ENCODE results near the gene PCSK5.
"Not testable (repeated sequence)": the region's sequence is repeated elsewhere in the genome, so short reads cannot be mapped to it uniquely, and the experiment has no call there.

Gene PCSK5

DNA sequence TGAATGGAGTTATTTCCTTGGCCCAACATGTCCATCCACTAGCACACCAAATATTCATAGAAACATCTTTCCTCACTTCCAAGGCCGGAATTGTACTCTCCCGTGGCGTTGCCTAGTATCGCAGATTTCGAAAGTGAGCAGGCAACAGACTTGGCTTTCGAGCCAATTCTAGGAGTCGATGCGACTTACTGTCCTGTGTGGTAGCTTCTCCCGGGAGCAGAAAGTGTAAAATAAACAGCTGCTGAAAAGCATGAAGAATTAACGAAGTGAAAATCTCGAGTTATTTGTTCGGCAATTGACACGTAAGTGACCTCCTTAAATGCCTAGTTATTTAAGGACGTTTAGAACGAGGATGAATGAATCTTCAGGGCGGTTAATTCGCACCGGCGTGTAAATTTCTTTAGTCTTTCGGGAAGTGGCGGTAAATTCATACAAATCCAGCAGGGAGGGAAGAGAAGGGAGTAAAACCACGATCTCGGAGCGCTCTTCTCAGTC lies 449 bp upstream of the PCSK5 start:
- DNase-seq (ENCODE audit: low read depth), result no peak

DNA sequence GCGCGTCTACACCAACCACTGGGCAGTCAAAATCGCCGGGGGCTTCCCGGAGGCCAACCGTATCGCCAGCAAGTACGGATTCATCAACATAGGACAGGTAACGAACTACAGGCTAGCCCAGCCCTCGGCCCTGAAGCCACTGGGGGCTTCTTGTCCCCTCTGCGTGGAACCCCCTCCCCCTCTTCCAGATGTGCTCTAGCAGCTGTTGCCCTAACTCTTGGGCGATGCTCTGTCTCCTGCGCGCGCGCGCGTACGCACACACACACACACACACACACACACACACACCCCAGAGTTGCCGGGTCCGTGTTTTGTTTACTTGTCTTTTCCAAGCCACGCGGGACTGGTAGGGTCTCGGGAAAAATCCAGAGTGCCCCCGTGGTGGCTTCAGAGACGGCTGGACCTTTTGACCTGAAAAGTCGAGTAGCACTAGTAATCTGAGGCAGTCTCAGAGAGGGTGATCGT lies 836 bp downstream of the PCSK5 start:
- no peak for DNase-seq (ENCODE audit: low read depth)

- DNase-seq (ENCODE audit: low read depth), result no peak
Measured at GRCh38 chr9:75891771-75892215, 1.3 kb downstream of the PCSK5 start.

DNA sequence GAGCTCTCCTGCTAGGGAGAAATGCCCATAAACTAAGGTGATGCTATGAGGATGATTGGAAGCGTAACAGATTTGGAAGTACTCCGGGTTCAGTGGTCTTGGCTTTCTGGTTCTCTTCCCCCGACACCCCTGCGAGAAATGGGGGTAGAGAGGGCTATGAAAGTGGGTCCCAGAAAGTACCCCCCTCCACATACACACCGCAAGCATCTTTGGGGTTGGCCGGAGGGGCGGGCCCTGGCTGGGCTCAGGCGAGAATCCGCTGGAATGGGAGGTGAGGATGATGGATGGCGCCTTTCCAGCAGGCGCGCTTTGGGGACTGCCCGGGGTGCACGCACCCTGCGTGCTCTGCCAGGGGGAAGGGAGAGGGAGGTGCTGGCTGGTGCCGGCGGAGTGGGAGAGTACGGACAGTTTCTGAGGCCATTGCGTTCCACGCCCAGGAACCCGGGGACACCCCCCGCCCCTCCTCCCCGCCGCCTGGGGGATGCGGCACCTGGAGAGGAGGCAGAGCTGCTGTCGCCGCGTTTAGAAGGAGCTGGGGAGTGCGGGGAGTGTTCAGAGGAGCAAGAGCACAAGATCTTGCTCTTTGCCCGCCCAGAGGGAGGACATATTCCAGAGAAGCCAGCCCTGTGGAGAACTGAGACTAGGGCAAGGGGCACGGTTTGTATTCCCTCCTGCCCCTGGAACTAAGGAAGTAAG lies 1.9 kb downstream of the PCSK5 start:
- DNase-seq (ENCODE audit: low read depth), result no peak

- no peak for DNase-seq (ENCODE audit: low read depth)
Measured at GRCh38 chr9:75893106-75893505, 2.6 kb downstream of the PCSK5 start.

DNA sequence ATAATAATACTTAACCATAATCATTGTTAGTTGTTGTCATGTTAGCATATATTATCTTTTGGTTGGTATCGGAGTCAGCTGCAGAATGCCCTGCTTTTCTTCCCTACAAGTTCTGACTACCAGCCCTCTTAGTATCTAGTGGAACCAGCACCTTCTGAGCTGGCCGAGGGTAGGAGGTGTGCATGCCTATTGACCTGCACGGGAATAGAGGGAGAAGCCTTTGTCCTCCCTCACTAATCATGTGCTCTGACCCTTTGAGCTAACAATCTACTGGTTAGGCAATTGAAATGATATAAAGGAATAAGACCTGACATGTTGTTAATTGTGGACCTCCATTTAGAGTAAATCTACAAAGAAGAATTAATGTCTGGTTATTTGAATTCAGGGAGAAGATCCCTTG lies 4.1 kb downstream of the PCSK5 start:
- no peak for DNase-seq (ENCODE audit: low read depth)

DNA sequence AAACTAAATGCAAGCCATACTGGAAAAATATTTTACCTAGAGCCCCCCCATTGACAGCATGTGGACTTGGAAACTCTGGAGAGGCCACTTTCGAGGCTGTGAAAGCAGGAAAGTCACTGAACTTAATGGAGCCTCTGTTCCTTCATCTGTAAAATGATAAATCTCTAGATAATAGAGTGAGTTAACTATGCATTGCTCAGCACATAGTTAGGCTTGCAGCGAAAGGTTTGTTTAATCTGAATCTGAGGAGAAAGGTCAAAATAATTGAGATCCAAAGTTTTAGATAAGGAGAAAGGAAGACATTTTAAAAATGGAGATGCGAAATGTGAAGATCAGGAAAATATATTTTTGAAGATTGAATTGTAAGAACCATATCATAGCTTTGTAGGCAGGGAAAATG lies 4.6 kb downstream of the PCSK5 start:
- no peak for DNase-seq (ENCODE audit: low read depth)

DNA sequence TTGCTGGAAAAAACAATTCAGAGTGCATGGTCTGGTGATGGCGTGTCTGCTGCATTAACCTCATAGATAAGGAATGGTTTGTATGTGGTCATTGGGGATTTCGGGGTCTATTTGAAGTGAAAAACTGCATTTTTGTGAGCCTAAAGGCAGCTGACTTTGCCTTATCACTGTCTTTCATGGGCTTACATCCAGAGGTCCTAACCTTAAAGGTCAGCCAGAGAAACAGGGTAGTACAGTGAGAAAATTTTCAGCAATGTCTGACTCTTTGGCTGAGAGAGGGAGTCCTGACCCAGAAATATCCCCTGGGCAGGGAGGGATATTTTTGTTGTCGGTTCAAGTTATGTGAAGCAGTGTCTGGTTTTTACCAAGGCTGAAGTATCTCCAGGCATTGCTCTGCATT lies 5.7 kb downstream of the PCSK5 start:
- no peak for DNase-seq (ENCODE audit: low read depth)

DNA sequence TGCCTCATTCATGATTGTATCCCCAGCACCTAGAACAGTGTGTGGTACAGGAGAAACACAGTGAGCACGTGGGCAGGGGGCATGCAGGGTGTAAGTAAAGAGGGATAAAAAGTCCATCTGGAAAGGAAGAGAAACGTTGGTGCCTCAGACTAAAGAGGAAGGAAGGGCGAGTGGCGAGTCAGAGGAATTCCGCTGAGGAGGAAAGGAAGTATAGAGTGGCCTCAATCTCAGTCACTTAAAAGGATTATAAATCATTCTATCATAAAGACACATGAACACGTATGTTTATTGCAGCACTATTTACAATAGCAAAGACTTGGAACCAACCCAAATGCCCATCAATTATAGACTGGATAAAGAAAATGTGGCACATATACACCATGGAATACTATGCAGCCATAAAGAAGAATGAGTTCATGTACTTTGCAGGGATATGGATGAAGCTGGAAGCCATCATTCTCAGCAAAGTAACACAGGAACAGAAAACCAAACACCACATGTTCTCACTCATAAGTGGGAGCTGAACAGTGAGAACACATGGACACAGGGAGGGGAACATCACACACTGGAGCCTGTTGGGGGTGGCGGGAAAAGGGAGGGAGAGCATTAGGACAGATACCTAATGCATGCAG lies 10.5 kb downstream of the PCSK5 start:
- DNase-seq (ENCODE audit: low read depth), result not testable (repeated sequence)

- DNase-seq (ENCODE audit: low read depth), result no peak
Measured at GRCh38 chr9:75903785-75904360, 13.4 kb downstream of the PCSK5 start.

DNA sequence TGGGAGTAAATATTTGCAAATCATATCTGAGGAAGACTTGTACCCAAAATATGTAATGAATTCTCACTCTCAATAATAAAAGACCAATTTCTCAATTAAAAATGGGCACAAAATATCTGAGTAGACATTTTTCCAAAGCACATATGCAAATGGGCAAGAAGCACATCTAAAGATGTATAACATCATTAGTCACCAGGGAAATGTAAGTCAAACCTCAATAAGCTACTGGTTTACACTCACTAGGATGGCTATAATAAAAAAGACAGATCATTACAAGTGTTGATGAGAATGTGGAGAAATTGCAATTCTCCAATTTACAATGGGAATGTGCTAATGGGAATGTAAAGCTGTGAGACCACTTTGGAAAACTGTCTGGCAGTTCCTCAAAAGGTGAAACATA lies 13.9 kb downstream of the PCSK5 start:
- DNase-seq (ENCODE audit: low read depth), result no peak

DNA sequence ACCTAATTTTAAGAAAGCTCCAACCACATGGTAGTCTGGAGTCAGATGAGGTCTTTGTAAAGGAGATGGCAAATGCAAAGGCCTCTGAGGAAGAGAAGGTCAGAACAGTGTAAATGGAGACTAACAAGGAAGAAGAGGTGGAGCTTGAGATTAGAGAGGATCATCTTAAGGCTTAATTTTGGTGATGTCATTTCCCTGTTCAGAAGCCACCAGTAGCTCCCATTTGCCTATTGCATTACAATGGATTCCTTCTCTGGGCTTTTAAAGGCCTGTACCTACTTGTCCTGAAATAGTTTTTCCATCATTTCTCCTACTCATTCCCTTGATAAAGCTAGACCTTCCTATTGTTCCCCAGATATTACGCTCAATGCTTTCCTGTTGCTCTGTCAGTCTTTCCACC lies 16.1 kb downstream of the PCSK5 start:
- no peak for DNase-seq (ENCODE audit: low read depth)

DNA sequence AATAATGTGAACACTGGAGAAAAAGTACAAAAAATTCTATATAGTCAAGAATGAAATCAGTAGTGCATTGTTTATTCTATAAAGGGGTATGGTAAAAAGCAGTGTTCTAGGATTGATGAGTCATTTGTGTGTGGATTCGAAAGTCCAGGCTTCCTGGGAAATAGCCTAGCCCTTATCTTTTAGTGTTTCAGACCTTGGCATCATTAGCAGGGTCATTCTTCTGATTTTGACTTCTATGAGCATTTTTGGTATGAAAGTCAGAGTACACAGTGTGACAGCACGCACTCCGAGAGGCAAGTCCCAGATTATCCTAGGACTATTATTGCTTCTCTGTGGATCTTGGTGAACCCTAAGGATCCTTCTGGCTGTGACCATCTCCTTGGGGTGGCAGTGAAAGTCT lies 16.9 kb downstream of the PCSK5 start:
- DNase-seq (ENCODE audit: low read depth), result no peak

DNA sequence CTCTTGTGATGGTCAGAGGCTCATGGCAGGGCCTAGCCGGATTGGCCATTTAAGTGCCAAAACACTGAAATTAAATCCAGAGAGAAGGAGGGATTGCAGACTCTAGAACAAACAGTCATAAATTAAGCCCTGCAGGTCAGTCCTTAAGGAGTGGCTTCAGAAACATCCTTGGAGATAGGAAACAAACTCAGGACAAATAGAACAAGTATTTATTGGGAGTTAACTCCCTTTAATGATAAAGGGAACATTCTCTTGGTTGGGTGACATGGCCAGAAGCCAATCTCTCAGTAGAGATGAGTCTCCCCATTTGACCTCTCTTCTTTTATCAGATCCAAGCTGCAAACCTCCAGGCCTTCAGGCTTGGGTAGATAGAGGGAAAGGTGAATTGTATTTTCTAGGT lies 17.4 kb downstream of the PCSK5 start:
- no peak for DNase-seq (ENCODE audit: low read depth)

GRCh38 chr9:75909776-75910175 lies 19.3 kb downstream of the PCSK5 start:
- DNase-seq (ENCODE audit: low read depth), result no peak

DNA sequence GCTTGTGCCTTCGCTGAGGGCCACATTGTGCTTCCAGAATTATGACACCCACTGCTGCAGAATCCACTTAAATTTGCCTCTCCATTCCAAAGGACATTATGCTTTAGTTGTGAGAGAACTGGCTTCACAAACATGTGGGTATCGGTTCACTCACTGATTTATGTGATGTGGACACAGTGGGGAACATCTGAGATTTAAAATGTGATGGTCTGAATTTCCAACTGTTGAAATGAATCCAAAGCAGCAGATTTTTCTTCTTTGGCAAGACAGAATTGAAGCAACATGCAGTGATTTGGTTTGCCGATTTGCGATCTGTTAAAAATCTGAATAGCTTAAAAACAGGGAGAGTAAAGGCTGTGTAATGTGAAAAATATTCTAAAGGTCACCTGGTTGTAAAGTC lies 20.3 kb downstream of the PCSK5 start:
- DNase-seq (ENCODE audit: low read depth), result no peak

DNA sequence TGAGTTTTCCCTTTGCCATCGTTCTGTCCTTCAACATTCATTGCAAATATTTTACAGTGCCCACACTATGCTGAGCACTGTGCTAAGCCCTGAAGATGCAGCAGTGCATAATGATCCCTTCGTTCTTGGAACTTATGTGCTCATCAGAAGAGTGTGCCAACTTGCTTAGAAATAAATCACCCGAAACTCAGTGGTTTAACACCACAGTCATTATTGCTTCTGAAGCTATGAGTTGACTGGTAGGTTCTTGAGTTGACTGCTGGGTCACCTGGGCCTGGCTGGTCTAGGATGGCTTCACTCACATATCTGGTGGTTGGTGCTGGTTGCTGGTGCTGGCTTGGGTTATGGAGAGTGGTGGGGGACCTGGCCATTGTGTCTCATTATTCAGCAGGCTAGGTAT lies 20.9 kb downstream of the PCSK5 start:
- DNase-seq (ENCODE audit: low read depth), result no peak

DNA sequence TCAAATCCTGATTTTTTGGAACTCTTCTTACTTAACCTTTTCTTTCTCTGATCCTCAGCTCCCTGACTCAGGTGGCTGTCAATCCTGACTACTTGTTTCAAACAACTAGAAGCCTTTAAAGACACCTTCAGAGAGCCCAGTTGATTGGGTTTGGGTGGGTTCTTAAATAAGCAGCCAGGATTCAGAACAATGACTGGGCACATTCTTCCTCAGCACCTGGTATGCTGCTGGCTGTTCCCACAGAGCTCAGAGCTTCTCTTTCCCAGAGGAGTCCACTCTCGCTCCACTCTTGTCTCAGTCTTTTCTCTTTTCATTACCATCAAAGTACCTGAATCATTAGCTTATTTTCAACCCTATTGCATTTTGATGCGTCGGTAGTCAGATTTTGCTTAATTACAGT lies 22.5 kb downstream of the PCSK5 start:
- no peak for DNase-seq (ENCODE audit: low read depth)

GRCh38 chr9:75914002-75914401 lies 23.5 kb downstream of the PCSK5 start:
- DNase-seq (ENCODE audit: low read depth), result no peak

DNA sequence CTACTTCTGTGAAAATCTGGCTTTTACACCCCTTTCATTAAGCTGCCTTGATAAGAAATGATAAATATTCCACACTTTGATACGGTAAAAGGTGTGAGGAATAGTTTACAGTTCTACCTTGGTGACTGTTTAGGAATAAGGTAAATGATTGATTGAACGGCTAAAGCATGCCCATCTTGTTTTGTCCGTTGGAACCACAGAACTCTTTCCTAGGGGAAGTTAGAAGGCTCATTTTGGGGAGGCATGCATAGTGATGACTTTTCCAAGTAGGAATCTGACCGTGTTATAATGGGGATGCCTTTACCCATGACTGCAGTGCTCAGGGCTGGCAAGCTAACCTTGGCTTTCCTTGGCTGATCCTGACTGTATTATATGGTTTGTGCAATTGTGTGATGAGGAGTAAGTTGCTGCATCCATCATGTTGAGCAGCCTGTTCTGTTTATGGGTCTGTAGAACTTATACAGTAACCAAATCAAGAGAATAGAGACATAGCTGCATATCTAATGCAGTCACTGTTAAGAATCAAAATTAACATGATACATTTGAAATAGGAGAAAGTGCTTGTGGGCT lies 24.5 kb downstream of the PCSK5 start:
- no peak for DNase-seq (ENCODE audit: low read depth)

GRCh38 chr9:75918154-75918553 lies 27.7 kb downstream of the PCSK5 start:
- no peak for DNase-seq (ENCODE audit: low read depth)

DNA sequence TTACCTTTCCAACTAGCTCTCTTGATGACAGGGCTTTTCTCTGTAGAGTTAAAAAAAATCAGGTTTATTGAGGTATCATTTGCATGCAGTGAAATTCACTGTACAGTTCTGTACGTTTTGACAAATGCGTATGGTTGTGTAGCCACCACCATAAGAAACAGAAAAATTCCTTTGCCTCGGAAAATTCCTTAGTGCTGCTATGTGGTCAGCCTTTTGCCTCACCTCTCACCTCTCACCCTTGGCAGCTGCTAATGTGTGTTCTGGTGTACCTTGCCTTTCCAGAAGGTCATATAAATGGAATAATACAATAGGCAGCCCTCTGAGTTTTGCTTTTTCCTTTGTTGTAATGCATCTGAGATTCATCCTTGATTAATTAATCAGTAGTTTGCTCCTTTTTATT lies 28.4 kb downstream of the PCSK5 start:
- DNase-seq (ENCODE audit: low read depth), result no peak
